Left ventricle myocardium inferior (tissue), 1 donor: ENCODE data around the gene NAP1L1. TPM values are rescaled to one million over a fixed set of nuclear protein-coding genes. Genes with fewer than 3 reads are reported as not detected.

Experiments
- DNase-seq: peaks from one replicate; pipeline ENCODE4 v3.0.0-alpha.2; 2020
- H3K27ac ChIP-seq: fragments of 200-600 bp; replicated peaks from 2 replicates; pipeline ENCODE4 v1.8.0; 2021
- H3K27me3 ChIP-seq: fragments of 200-600 bp; 2 replicates; pipeline ENCODE4 v1.8.0; 2021; ENCODE audit warnings: low read depth
- H3K36me3 ChIP-seq: fragments of 200-600 bp; 2 replicates; pipeline ENCODE4 v1.8.0; 2021
- H3K4me1 ChIP-seq: fragments of 200-600 bp; 2 replicates; pipeline ENCODE4 v1.8.0; 2021
- H3K4me3 ChIP-seq: fragments of 200-600 bp; 2 replicates; pipeline ENCODE4 v1.8.0; 2021; ENCODE audit warnings: mild to moderate bottlenecking, moderate library complexity
- H3K9me3 ChIP-seq: fragments of 200-600 bp; replicated peaks from 2 replicates; pipeline ENCODE4 v1.8.0; 2021
- CTCF ChIP-seq: fragments of 200-600 bp; IDR thresholded peaks from 2 replicates; pipeline ENCODE4 v1.8.0; 2021; ENCODE audit warnings: antibody characterized with exemption, mild to moderate bottlenecking, borderline replicate concordance
- intact Hi-C: fragments of 100-400 bp; cut with micrococcal nuclease; formaldehyde crosslinking; loops from one replicate; pipeline ENCODE4 v1.11.0; 2022
- total RNA-seq: library from RNA; stranded (reverse); fragmentation: NEBNext Ultra II Directional; extraction: Animal tissue kit (Norgen Biotek cat#: 25700); gene quantifications from one replicate; pipeline ENCODE4 v1.2.1, GENCODE V29; 2021
- donor health status: DM: no; HTN: yes; CAD: no; lungs with severe emphysema.

Gene NAP1L1
- total RNA-seq, 1 donor from 2014 or later = 256 TPM

- H3K9me3 ChIP-seq = peaks cover 16% of the 10 kb centered on the region
- intact Hi-C loops = no loop called here
- no peaks in the 10 kb centered on the region for H3K27me3 ChIP-seq
- H3K27ac ChIP-seq = no peak overlapping the region
- TF ChIP-seq CTCF = no peak
- peaks cover 10% of the 10 kb centered on the region for H3K36me3 ChIP-seq
- no peak for DNase-seq
- H3K4me1 ChIP-seq = peaks cover 73% of the 10 kb centered on the region
- H3K4me3 ChIP-seq = no peak overlapping the region
Observed at GRCh38 chr12:76075448-76075847, 9.0 kb downstream of the NAP1L1 start.

DNA sequence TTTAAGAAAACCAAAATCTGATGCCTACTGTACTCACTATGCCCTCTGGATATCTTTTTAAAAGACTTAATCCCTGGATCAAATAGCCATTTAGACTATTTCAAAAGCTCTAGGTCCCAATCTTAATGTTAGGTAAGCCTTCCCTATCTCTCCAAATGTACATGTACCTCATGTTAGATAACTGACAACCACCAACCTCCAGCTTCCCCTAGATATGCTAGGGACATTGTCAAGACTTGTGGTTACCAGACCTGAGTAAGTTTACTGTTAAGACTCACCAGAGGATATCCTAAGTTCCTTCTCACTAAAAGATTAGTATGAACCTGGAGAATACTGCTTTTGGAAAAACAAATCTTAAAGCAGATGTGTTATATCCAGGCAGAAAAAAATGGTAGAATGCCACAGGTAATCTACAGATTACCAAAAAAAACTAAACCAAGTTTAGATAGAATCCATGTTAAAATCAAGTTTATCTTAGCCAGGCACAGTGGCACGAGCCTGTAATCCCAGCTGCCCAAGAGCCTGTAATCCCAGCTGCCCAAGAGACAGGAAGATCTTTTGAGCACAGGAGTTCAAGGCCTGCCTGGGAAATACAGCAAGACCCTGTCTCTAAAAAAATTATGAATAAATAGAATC lies 9.7 kb downstream of the NAP1L1 start:
- Histone ChIP-seq H3K36me3 (peaks cover 16% of the 10 kb centered on the region), H3K27ac (no peak overlapping the region), H3K4me3 (no peak overlapping the region), H3K27me3 (no peaks in the 10 kb centered on the region), H3K9me3 (peaks cover 16% of the 10 kb centered on the region), H3K4me1 (peaks cover 77% of the 10 kb centered on the region)
- DNase-seq = no peak
- intact Hi-C loops = no loop called here
- TF ChIP-seq CTCF = no peak

GRCh38 chr12:76073561-76073960 lies 10.9 kb downstream of the NAP1L1 start:
- peaks cover 8% of the 10 kb centered on the region for H3K36me3 ChIP-seq
- H3K27me3 ChIP-seq = no peaks in the 10 kb centered on the region
- DNase-seq = no peak
- TF ChIP-seq CTCF = no peak
- H3K4me3 ChIP-seq = no peak overlapping the region
- intact Hi-C loops = no loop called here
- peak overlapping the region; percentile 17 for H3K27ac ChIP-seq
- peaks cover 7% of the 10 kb centered on the region for H3K9me3 ChIP-seq
- peaks cover 85% of the 10 kb centered on the region for H3K4me1 ChIP-seq

- Histone ChIP-seq H3K4me3 (no peak overlapping the region), H3K36me3 (peaks cover 9% of the 10 kb centered on the region), H3K27ac (peak overlapping the region; percentile 17), H3K4me1 (peaks cover 91% of the 10 kb centered on the region), H3K9me3 (no peaks in the 10 kb centered on the region), H3K27me3 (no peaks in the 10 kb centered on the region)
- TF ChIP-seq CTCF = no peak
- no peak for DNase-seq
- intact Hi-C loops = no loop called here
Observed at GRCh38 chr12:76072568-76072967, 11.9 kb downstream of the NAP1L1 start.

DNA sequence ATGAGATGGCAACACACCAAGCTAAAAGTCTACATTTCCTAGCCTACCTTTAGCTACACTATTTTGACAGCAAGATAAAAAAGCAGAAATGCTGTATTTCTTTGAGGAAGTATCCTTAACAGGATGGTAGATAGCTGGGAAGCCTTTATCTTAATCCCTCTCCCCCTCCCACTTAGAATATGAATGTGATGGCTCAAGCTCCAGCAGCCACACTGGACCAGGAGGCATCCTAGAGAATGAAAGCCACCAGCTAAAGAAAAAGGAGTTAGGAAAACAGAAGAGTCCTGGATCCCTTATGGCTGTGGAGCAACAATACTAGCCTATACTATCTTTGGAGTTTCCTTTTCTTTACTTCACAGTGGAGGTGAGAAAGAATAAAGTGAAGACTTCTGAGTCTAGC lies 15.1 kb downstream of the NAP1L1 start:
- Histone ChIP-seq H3K4me3 (no peak overlapping the region), H3K9me3 (peaks cover 17% of the 10 kb centered on the region), H3K27ac (no peak overlapping the region), H3K4me1 (peaks cover 75% of the 10 kb centered on the region), H3K27me3 (no peaks in the 10 kb centered on the region), H3K36me3 (peaks cover 42% of the 10 kb centered on the region)
- intact Hi-C loops = no loop called here
- DNase-seq = no peak
- TF ChIP-seq CTCF = no peak

GRCh38 chr12:76065917-76066316 lies 18.6 kb downstream of the NAP1L1 start:
- peaks cover 73% of the 10 kb centered on the region for H3K36me3 ChIP-seq
- peaks cover 41% of the 10 kb centered on the region for H3K4me1 ChIP-seq

More at GRCh38 chr12:76065917-76066316, 18.6 kb downstream of the NAP1L1 start:
- no peak for TF ChIP-seq CTCF
- intact Hi-C loops = no loop called here
- Histone ChIP-seq H3K9me3 (peaks cover 19% of the 10 kb centered on the region), H3K27me3 (no peaks in the 10 kb centered on the region), H3K4me3 (no peak overlapping the region), H3K27ac (no peak overlapping the region)
- no peak for DNase-seq
